ACC112 (cell line): ENCODE data around the gene CNNM2.
"Not testable (repeated sequence)": the region's sequence is repeated elsewhere in the genome, so short reads cannot be mapped to it uniquely, and the experiment has no call there.

Experiments used
- H2AFZ ChIP-seq: fragments of 200-600 bp; sonication (generic); one replicate; pipeline ENCODE4 v1.6.0; 2017; ENCODE audit warnings: antibody characterized with exemption, low read length; ENCODE audit not compliant: unreplicated experiment
- H3K27ac ChIP-seq: fragments of 200-600 bp; sonication (generic); 2 replicates; pipeline ENCODE4 v1.5.1; 2014; ENCODE audit warnings: low read depth, mild to moderate bottlenecking, antibody characterized with exemption, low read length, moderate library complexity
- H3K27me3 ChIP-seq: fragments of 200-600 bp; sonication (generic); 2 replicates; pipeline ENCODE4 v1.6.1; 2014; ENCODE audit warnings: mild to moderate bottlenecking, antibody characterized with exemption, low read length, moderate library complexity, mixed read lengths; ENCODE audit not compliant: insufficient read depth
- H3K36me3 ChIP-seq: fragments of 200-600 bp; sonication (generic); 2 replicates; pipeline ENCODE4 v1.6.1; 2016; ENCODE audit warnings: mild to moderate bottlenecking, antibody characterized with exemption, low read length, moderate library complexity, mixed read lengths; ENCODE audit not compliant: insufficient read depth
- H3K4me1 ChIP-seq: fragments of 200-600 bp; sonication (generic); one replicate; pipeline ENCODE4 v1.6.1; 2016; ENCODE audit warnings: low read length, mixed read lengths; ENCODE audit not compliant: insufficient read depth, unreplicated experiment, control insufficient read depth
- H3K4me3 ChIP-seq: fragments of 200-600 bp; sonication (generic); 2 replicates; pipeline ENCODE4 v1.5.1; 2014; ENCODE audit warnings: mild to moderate bottlenecking, low read depth, low read length
- H3K79me2 ChIP-seq: fragments of 200-600 bp; sonication (generic); one replicate; pipeline ENCODE4 v1.6.0; 2016; ENCODE audit warnings: low read length; ENCODE audit not compliant: control insufficient read depth, unreplicated experiment, insufficient read depth

Gene CNNM2

GRCh38 chr10:102926842-102927241 lies 8.7 kb downstream of the CNNM2 start:
- H3K27ac ChIP-seq = no peak overlapping the region
- no peaks in the 10 kb centered on the region for H3K27me3 ChIP-seq
- no peak overlapping the region for H2AFZ ChIP-seq
- no peak overlapping the region for H3K4me3 ChIP-seq
- no peaks in the 10 kb centered on the region for H3K79me2 ChIP-seq
- H3K4me1 ChIP-seq = no peaks in the 10 kb centered on the region
- H3K36me3 ChIP-seq = no peaks in the 10 kb centered on the region

GRCh38 chr10:102927311-102928010 lies 9.4 kb downstream of the CNNM2 start:
- Histone ChIP-seq H3K4me3 (no peak overlapping the region), H2AFZ (no peak overlapping the region), H3K79me2 (no peaks in the 10 kb centered on the region), H3K36me3 (no peaks in the 10 kb centered on the region), H3K27ac (no peak overlapping the region), H3K4me1 (no peaks in the 10 kb centered on the region), H3K27me3 (no peaks in the 10 kb centered on the region)

DNA sequence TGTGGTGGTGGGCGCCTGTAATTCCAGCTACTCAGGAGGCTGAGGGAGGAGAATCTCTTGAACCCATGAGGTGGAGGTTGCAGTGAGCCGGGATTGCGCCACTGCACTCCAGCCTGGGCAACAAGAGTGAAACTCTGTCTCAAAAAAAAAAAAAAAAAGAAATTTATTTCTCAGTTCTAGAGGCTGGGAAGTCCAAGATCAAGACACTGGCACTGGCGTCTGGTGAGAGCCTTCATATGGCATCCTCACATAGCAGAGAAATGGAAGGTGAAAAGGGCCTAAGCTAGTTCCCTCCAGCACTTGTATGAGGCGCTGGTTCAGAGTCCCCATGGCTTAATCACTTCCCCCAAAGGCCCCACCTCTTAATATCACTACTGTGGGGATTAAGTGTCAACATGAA lies 10.3 kb downstream of the CNNM2 start:
- H3K27ac ChIP-seq, H3K36me3 ChIP-seq, H3K4me3 ChIP-seq, H2AFZ ChIP-seq, H3K4me1 ChIP-seq, H3K27me3 ChIP-seq, H3K79me2 ChIP-seq: not testable (repeated sequence)

DNA sequence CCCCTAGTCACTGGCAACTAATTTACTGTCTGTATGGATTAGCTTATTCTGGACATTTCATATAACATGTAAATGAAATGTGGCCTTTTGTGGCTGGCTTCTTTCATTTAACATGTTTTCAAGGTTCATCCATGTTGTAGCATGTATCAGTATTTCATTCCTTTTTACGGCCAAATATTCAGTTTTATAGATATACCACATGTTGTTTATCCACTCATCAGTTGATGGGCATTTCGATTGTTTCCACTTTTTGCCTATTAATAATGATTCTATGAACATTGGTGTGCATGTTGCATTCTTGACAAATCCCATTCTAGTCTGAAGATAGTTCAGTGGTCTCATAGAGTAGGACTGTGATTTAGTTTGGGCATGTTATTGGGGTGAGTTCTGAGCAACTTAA lies 12.6 kb downstream of the CNNM2 start:
- no peak overlapping the region for H3K27ac ChIP-seq
- H3K27me3 ChIP-seq = no peaks in the 10 kb centered on the region
- no peak overlapping the region for H2AFZ ChIP-seq

DNA sequence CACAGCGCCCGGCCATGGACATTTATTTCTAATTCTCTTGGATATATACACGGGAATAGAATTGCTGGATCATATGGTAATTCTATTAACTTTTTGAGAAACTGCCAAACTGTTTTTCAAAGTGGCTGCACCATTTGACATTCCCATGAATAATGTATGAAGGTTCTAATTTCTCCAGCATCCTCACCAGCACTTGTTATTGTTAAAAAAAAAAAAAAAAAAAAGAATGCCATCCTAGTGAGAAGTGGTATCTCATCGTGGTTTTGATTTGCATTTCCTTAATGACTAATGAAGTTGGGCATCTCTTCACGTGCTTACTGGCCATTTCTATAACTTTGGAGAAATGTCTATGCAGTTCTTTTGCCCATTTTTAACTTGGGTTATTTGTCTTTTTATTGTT lies 13.5 kb downstream of the CNNM2 start:
- H3K4me1 ChIP-seq = no peaks in the 10 kb centered on the region
- H3K27me3 ChIP-seq = no peaks in the 10 kb centered on the region
- no peak overlapping the region for H2AFZ ChIP-seq

More for the DNA sequence above, 12.6 kb downstream of the CNNM2 start:
- H3K4me1 ChIP-seq = no peaks in the 10 kb centered on the region
- no peak overlapping the region for H3K4me3 ChIP-seq
- H3K79me2 ChIP-seq = no peaks in the 10 kb centered on the region
- H3K36me3 ChIP-seq = no peaks in the 10 kb centered on the region

GRCh38 chr10:102935505-102935904 lies 17.4 kb downstream of the CNNM2 start:
- Histone ChIP-seq H2AFZ (no peak overlapping the region), H3K4me3 (no peak overlapping the region), H3K4me1 (no peaks in the 10 kb centered on the region), H3K27me3 (no peaks in the 10 kb centered on the region), H3K36me3 (no peaks in the 10 kb centered on the region), H3K79me2 (no peaks in the 10 kb centered on the region), H3K27ac (no peak overlapping the region)

More for the DNA sequence above, 13.5 kb downstream of the CNNM2 start:
- Histone ChIP-seq H3K27ac (no peak overlapping the region), H3K79me2 (no peaks in the 10 kb centered on the region), H3K36me3 (no peaks in the 10 kb centered on the region), H3K4me3 (no peak overlapping the region)

DNA sequence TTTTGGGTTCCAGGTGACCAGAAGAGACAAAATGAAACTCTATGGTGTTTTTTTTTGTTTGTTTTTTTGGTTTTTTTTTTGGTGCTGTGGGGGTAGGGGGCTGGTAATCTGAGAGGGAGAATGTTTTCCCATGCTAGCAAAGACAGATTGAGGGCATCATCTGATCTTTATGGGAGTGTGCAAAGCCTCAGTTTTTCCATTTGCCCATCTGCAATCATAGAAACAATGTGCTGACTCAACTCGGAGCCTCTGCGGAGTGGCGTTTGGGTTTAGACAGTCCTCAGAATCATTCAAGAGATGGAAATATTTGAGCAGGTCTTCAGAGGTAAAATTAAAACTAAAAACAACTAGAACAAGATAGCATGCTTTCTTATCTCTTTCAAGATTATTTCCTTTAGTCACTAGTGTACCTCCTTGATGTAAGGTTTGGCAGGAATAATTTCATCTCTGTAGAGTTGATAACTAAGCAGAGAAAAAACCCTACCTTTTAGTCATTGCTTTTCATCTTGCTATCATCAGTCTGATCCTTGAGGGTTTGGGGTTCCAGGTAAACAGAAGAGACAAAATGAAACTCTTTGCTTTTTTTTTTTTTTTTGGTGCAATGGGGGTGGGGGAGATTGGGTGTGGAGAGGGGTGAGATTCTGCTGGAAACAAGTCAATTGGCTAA lies 18.0 kb downstream of the CNNM2 start:
- H3K36me3 ChIP-seq = no peaks in the 10 kb centered on the region
- no peaks in the 10 kb centered on the region for H3K4me1 ChIP-seq
- H3K27ac ChIP-seq = no peak overlapping the region
- H3K4me3 ChIP-seq = no peak overlapping the region
- H3K27me3 ChIP-seq = no peaks in the 10 kb centered on the region
- no peak overlapping the region for H2AFZ ChIP-seq
- H3K79me2 ChIP-seq = no peaks in the 10 kb centered on the region

- H3K4me1 ChIP-seq = no peaks in the 10 kb centered on the region
- no peak overlapping the region for H2AFZ ChIP-seq
- no peaks in the 10 kb centered on the region for H3K36me3 ChIP-seq
- H3K79me2 ChIP-seq = no peaks in the 10 kb centered on the region
- no peaks in the 10 kb centered on the region for H3K27me3 ChIP-seq
- no peak overlapping the region for H3K27ac ChIP-seq
- no peak overlapping the region for H3K4me3 ChIP-seq
Measured at GRCh38 chr10:102941401-102941800, 23.3 kb downstream of the CNNM2 start.

- H3K27ac ChIP-seq = no peak overlapping the region
- no peaks in the 10 kb centered on the region for H3K27me3 ChIP-seq
- H2AFZ ChIP-seq = no peak overlapping the region
- no peaks in the 10 kb centered on the region for H3K36me3 ChIP-seq
- no peaks in the 10 kb centered on the region for H3K79me2 ChIP-seq
- no peaks in the 10 kb centered on the region for H3K4me1 ChIP-seq
- H3K4me3 ChIP-seq = no peak overlapping the region
Measured at GRCh38 chr10:102945449-102945848, 27.4 kb downstream of the CNNM2 start.

DNA sequence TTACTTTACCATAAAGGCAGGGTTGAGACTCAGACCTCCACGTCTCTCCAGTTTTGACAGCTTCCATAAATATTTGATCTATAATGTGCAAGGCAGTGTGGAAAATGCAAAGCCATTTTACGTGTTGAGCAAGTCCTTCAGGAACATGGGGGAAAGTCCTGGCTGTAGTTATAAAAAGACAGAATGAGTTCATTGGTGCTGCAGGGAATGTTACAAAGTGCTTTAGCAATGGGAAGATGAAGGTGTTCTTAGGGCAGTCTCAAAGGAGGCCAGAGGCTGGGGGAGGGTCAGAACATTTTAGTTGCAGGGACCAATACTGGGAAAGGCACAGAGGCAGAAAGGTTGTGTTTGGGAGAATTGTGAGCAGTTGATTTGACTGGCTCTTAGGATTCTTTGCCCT lies 27.9 kb downstream of the CNNM2 start:
- no peak overlapping the region for H2AFZ ChIP-seq
- no peaks in the 10 kb centered on the region for H3K79me2 ChIP-seq
- no peaks in the 10 kb centered on the region for H3K27me3 ChIP-seq
- H3K4me3 ChIP-seq = no peak overlapping the region
- H3K4me1 ChIP-seq = no peaks in the 10 kb centered on the region
- H3K27ac ChIP-seq = no peak overlapping the region
- no peaks in the 10 kb centered on the region for H3K36me3 ChIP-seq

DNA sequence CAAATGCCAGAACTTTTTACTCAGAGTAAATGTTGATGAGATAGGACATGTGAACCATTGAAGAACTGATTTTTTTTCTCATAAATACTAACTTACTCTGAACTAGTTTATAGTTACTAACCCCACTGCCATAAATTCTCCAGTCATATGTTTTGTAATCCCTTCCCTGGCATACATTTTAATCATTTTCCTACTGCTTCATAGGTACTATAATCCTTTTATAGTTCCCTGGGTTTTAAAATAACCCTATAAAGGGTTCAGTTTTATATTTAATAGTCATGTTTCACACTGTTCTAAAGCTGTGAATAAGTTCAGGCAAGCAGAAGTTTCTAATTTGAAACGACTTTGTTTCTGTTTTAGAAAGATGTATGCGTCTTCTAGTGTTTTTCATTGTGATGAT lies 28.9 kb downstream of the CNNM2 start:
- no peaks in the 10 kb centered on the region for H3K4me1 ChIP-seq
- no peaks in the 10 kb centered on the region for H3K27me3 ChIP-seq
- no peaks in the 10 kb centered on the region for H3K36me3 ChIP-seq
- no peak overlapping the region for H3K27ac ChIP-seq
- H3K79me2 ChIP-seq = no peaks in the 10 kb centered on the region
- H2AFZ ChIP-seq = no peak overlapping the region
- H3K4me3 ChIP-seq = no peak overlapping the region
